T-helper 22 cell (primary cell): Measurements from ENCODE around the gene ABCF2.

ENCODE experiments used
- DNase-seq: peaks from one replicate; pipeline ENCODE4 v3.0.0-alpha.2; 2020; ENCODE audit warnings: low read depth

ABCF2 gene

GRCh38 chr7:151226875-151227782 is at the start of gene ABCF2:
Gene ABCF2 (minus strand): TSS chr7:151227205. CDS start chr7:151226458, 747 bp downstream.
- DNase-seq: peak; percentile 95

- DNase-seq: no peak
These were observed 49.0 kb upstream of the ABCF2 start for GRCh38 chr7:151275813-151276577.

GRCh38 chr7:151274936-151275812 is 48.2 kb upstream of the ABCF2 start:
- no peak for DNase-seq

- no peak for DNase-seq
These were observed 47.4 kb upstream of the ABCF2 start for GRCh38 chr7:151274396-151274795.

GRCh38 chr7:151273651-151274390 is 46.8 kb upstream of the ABCF2 start:
- no peak for DNase-seq

- no peak for DNase-seq
These were observed 45.9 kb upstream of the ABCF2 start for GRCh38 chr7:151272877-151273276.

- no peak for DNase-seq
These were observed 45.4 kb upstream of the ABCF2 start for GRCh38 chr7:151272405-151272804.

- DNase-seq: no peak
These were observed 44.8 kb upstream of the ABCF2 start for GRCh38 chr7:151271699-151272355.

GRCh38 chr7:151269511-151269910 is 42.5 kb upstream of the ABCF2 start:
- DNase-seq: no peak

GRCh38 chr7:151265351-151265931 is 38.4 kb upstream of the ABCF2 start:
- DNase-seq: no peak

GRCh38 chr7:151264615-151265014 is 37.6 kb upstream of the ABCF2 start:
- no peak for DNase-seq

GRCh38 chr7:151261529-151261928 is 34.5 kb upstream of the ABCF2 start:
- no peak for DNase-seq

- no peak for DNase-seq
These were observed 33.9 kb upstream of the ABCF2 start for GRCh38 chr7:151260883-151261282.

GRCh38 chr7:151260471-151260870 is 33.5 kb upstream of the ABCF2 start:
- no peak for DNase-seq

GRCh38 chr7:151257990-151258389 is 31.0 kb upstream of the ABCF2 start:
- DNase-seq: no peak

GRCh38 chr7:151256410-151257045 is 29.5 kb upstream of the ABCF2 start:
- no peak for DNase-seq

- no peak for DNase-seq
These were observed 28.4 kb upstream of the ABCF2 start for GRCh38 chr7:151255390-151255789.

- no peak for DNase-seq
These were observed 27.8 kb upstream of the ABCF2 start for GRCh38 chr7:151254851-151255250.

GRCh38 chr7:151254316-151254715 is 27.3 kb upstream of the ABCF2 start:
- DNase-seq: no peak
